Esophagus muscularis mucosa (tissue), 3 donors: ENCODE results near the gene TBX18.

Experiments used
- POLR2AphosphoS5 ChIP-seq, 2 donors: sonication (generic); formaldehyde crosslinking; IDR thresholded peaks; one replicate each; pipeline ENCODE4 v1.6.1; 2017; ENCODE audit warnings: antibody characterized with exemption in 2 of 2
- TF ChIP-seq, protein P1 (sequence below), 3 experiments: fragments of 200-600 bp in 2 of 3; fragments of 450-650 bp in 1 of 3; sonication (generic) in 2 of 3; IDR thresholded peaks; one replicate each; pipeline ENCODE4 v1.5.1; 2017 to 2019; ENCODE audit warnings: antibody characterized with exemption in 3 of 3, mild to moderate bottlenecking in 2 of 3, moderate library complexity in 1 of 3

DNA sequence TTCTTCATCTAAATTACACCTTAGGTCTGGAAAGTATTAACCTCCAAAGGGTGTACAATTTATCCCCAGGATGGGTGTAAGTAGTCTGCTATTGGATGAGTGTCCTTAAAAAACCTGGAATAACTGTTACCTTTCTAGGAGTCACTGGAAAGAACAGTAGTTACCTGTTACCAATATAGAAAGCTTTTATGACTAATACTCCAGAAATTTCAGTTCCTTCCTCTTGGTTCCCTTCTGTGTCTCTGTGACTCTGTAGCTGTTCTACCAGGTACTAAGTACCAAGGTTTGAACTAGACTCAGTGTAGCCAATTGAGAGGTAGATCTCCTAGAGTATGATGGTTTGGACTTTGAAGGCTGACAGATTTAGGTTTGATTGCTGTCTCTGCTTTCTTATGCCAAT lies 47.0 kb upstream of the TBX18 start:
- no peak for TF ChIP-seq POLR2AphosphoS5 (IDR thresholded peaks at IDR 0.05)
- TF ChIP-seq, protein P1, sequence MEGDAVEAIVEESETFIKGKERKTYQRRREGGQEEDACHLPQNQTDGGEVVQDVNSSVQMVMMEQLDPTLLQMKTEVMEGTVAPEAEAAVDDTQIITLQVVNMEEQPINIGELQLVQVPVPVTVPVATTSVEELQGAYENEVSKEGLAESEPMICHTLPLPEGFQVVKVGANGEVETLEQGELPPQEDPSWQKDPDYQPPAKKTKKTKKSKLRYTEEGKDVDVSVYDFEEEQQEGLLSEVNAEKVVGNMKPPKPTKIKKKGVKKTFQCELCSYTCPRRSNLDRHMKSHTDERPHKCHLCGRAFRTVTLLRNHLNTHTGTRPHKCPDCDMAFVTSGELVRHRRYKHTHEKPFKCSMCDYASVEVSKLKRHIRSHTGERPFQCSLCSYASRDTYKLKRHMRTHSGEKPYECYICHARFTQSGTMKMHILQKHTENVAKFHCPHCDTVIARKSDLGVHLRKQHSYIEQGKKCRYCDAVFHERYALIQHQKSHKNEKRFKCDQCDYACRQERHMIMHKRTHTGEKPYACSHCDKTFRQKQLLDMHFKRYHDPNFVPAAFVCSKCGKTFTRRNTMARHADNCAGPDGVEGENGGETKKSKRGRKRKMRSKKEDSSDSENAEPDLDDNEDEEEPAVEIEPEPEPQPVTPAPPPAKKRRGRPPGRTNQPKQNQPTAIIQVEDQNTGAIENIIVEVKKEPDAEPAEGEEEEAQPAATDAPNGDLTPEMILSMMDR (IDR thresholded peaks at IDR 0.05) = no peak
